ENCODE data around the gene CIITA.
A peak's percentile ranks its signal among the peaks of the same experiment; 100 is the strongest.

CIITA gene

DNA sequence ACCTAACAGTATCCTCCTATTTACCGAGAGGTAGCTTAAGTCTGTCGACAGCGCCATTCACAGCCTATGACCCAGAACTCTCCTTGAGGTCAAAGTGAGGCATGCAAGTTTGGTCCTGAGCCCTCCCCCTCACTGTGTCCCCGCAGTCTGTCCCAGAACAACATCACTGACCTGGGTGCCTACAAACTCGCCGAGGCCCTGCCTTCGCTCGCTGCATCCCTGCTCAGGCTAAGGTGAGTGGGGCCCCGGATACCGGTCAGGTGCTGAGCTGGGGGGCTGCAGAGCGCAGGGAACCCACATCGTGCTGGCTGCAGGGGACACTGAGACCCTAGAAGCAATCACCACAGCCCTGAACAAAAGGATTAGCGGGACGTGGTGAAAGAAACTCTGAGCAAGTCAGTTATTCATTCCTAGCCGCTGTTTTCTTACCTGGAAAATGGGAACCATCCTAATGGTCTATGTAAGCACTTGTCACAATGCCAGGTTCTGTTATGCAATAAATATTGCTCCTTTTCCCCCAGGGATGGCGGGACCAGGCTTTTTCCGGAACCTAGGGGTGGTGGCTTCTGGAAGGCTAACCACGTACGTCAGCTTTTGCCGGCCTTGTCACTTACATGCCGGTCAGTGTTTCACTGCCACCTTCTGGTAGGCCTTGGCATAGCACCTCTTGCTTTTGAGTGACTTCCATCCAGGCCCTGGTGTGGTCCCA is 41.4 kb downstream of the CIITA start:
- TF ChIP-seq, protein P1, sequence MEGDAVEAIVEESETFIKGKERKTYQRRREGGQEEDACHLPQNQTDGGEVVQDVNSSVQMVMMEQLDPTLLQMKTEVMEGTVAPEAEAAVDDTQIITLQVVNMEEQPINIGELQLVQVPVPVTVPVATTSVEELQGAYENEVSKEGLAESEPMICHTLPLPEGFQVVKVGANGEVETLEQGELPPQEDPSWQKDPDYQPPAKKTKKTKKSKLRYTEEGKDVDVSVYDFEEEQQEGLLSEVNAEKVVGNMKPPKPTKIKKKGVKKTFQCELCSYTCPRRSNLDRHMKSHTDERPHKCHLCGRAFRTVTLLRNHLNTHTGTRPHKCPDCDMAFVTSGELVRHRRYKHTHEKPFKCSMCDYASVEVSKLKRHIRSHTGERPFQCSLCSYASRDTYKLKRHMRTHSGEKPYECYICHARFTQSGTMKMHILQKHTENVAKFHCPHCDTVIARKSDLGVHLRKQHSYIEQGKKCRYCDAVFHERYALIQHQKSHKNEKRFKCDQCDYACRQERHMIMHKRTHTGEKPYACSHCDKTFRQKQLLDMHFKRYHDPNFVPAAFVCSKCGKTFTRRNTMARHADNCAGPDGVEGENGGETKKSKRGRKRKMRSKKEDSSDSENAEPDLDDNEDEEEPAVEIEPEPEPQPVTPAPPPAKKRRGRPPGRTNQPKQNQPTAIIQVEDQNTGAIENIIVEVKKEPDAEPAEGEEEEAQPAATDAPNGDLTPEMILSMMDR (IDR thresholded peaks at IDR 0.05; ENCODE audit: control insufficient read depth, extremely low read depth, insufficient read depth): peak; percentile 99
- H3K4me3 ChIP-seq (ENCODE audit: low read depth, low read length): peak overlapping the region; percentile 19
- peak; percentile 82 for DNase-seq (ENCODE audit: low read depth)

DNA sequence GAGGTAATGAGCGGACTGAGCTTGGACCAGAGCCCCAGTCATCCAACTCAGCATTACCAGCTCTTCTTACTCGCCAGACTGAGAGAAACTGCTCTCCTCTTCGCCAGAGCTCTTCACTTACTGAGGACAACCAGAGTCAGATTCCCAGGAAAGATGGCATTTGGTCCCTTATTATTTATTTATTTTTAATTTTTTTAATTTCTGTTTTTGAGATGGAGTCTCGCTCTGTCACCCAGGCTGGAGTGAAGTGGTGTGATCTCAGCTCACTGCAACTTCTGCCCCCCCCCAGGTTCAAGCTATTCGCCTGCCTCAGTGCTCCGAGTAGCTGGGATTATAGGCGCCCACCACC is 42.0 kb downstream of the CIITA start:
- H3K4me3 ChIP-seq (ENCODE audit: low read depth, low read length): no peak overlapping the region
- DNase-seq (ENCODE audit: low read depth): no peak
- TF ChIP-seq, protein P1 (IDR thresholded peaks at IDR 0.05; ENCODE audit: control insufficient read depth, extremely low read depth, insufficient read depth): no peak

DNA sequence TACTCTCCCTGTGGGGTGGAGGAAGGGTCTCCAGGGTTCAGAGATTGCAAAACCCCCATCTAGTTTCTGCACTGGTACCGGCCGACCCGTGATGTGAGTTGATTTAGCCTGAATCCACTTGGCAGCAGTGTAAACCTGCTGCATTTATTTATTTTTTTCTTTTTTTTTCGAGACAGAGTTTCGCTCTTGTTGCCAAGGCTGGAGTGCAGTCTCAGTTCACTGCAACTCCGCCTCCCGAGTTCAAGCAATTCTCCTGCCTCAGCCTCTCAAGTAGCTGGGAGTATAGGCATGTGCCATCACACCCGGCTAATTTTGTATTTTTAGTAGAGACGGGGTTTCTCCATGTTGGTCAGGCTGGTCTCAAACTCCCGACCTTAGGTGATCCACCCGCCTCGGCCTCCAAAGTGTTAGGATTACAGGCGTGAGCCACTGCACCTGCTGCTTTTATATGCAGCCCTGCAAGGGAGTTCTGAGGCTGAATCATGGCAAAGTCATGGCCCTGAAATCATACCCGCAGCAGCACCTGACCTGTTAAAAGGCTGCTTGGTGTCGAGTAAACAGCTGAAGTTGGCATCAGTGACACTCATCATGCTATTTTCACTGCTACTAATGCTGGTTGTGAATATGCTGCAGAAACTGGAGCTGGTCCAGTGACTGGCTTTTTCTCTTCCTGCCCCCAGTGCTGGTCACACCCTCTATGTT is 43.9 kb downstream of the CIITA start:
- no peak for DNase-seq (ENCODE audit: low read depth)
- H3K4me3 ChIP-seq (ENCODE audit: low read depth, low read length): no peak overlapping the region
- TF ChIP-seq, protein P1 (IDR thresholded peaks at IDR 0.05; ENCODE audit: control insufficient read depth, extremely low read depth, insufficient read depth): no peak

GRCh38 chr16:10921536-10922327 is 44.7 kb downstream of the CIITA start:
- no peak overlapping the region for H3K4me3 ChIP-seq (ENCODE audit: low read depth, low read length)
- no peak for DNase-seq (ENCODE audit: low read depth)
- TF ChIP-seq, protein P1 (IDR thresholded peaks at IDR 0.05; ENCODE audit: control insufficient read depth, extremely low read depth, insufficient read depth): no peak

GRCh38 chr16:10922328-10923145 is 45.5 kb downstream of the CIITA start:
- no peak for DNase-seq (ENCODE audit: low read depth)
- TF ChIP-seq, protein P1 (IDR thresholded peaks at IDR 0.05; ENCODE audit: control insufficient read depth, extremely low read depth, insufficient read depth): no peak
- H3K4me3 ChIP-seq (ENCODE audit: low read depth, low read length): no peak overlapping the region

DNA sequence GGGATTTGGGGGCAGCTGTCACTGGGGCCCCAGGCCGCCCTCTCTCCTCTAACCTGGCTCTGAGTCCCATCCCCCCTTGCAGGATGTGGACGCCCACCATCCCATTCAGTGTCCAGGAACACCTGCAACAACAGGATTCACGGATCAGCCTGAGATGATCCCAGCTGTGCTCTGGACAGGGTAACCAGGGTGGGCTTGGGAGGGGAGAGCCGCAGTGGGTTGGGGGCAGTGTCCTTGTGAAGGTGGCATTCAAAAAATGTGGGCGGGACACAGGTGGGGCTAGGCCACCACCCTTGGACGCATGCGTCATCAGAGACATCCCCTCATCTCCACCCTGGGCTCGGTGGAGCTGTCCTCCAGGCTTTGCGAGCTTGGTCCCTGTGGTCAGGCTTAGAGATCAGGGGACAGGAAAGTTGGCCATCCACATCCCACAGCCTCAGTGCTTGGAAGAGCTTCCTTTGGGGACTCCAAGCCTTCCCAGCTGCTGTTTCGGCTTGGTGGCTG is 46.2 kb downstream of the CIITA start:
- no peak for DNase-seq (ENCODE audit: low read depth)
- TF ChIP-seq, protein P1 (IDR thresholded peaks at IDR 0.05; ENCODE audit: control insufficient read depth, extremely low read depth, insufficient read depth): no peak
- no peak overlapping the region for H3K4me3 ChIP-seq (ENCODE audit: low read depth, low read length)
